HK-2 (cell line): ENCODE results near the gene MT1M.
"Not testable (repeated sequence)": the region's sequence is repeated elsewhere in the genome, so short reads cannot be mapped to it uniquely, and the experiment has no call there.

Experiments used
- DNase-seq: peaks from one replicate; pipeline ENCODE4 v3.0.0-alpha.2; 2018; ENCODE audit not compliant: unreplicated experiment

The MT1M gene

GRCh38 chr16:56649820-56650219 lies 17.4 kb downstream of the MT1M start:
- no peak for DNase-seq

DNA sequence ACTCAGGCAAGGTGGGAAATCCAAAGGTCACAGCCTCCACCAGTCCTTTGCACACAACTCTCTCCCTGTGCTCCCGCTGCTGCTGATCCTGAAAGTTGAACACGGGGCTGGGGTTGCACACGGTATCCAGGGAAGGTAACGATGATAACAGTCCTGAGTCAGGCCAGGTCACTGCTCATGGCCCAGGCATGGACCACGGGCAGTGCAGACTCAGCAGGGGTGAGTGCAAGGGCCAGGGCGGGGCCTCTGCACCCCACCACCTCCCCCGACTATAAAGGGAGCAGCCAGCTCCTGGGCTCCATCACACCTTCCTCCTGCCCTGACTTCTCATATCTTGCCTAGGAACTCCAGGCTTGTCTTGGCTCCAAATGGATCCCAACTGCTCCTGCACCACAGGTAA lies 19.1 kb downstream of the MT1M start, which contains the start of gene MT1B:
TSS of gene MT1B (plus strand) at position 301 of the 400 bp plus-strand sequence. CDS start at position 369, 68 bp downstream.
- no peak for DNase-seq

GRCh38 chr16:56652600-56652999 lies 20.1 kb downstream of the MT1M start:
- no peak for DNase-seq

- no peak for DNase-seq
These were observed 20.8 kb downstream of the MT1M start for GRCh38 chr16:56653218-56653617.

DNA sequence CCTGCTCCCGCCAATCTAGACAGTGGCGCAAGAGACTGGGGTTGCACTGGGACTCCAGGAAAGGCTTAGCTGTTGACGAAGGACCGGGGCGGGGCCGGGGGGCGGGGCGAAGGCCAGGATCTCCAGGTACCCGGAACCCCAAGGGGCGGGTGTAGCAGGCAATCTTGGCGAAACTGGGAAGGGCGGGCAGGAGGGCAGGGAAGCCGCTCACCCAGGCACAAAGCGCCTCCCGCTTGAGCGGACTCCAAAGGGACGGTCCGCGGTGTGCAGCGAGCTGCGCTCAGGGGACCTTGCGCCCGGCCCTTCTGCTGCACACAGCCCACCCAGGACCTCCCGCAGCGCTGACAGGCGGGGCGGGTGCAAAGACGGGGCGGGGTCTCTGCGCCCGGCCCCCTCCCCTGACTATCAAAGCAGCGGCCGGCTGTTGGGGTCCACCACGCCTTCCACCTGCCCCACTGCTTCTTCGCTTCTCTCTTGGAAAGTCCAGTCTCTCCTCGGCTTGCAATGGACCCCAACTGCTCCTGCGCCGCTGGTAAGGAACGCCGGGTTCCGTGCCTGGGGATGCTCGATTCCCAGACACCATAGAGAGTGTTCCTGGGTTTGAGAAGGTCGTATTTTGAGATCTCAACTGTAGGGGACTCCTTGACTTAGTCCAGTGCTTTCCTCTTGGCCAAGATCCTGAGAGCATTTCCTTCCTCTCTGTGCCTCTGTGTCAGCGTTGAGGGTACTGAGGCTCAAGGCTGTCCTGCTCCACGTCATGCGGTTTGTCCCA lies 25.3 kb downstream of the MT1M start, which contains the start of gene MT1F:
TSS of gene MT1F (plus strand) at position 405 of the 772 bp plus-strand sequence. CDS start at position 505, 100 bp downstream.
- DNase-seq = peak; percentile 93

- DNase-seq = no peak
These were observed 25.9 kb downstream of the MT1M start for GRCh38 chr16:56658327-56658875.

GRCh38 chr16:56662357-56663354 lies 30.2 kb downstream of the MT1M start:
- DNase-seq = no peak

DNA sequence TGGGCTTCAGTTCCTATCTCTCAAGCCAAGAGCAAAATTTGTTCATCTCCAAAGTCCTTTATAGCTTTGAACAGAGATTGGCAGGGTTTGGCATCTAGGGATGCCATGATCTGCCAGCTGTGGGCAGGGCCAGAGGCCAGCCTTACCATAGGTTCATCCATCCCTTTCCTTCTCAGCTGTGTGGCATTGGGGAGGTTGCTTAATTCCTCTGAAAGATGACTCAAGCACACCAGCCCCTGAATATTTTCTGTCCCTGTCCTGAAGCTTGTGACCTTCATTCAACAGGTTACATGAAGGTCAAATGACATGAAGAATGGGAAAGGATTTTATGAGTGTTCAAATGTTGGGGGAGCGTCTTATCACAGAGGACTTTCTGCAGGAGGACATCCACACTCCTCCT lies 32.0 kb downstream of the MT1M start:
- DNase-seq = no peak

GRCh38 chr16:56665286-56666261 lies 33.1 kb downstream of the MT1M start:
- DNase-seq = not testable (repeated sequence)

DNA sequence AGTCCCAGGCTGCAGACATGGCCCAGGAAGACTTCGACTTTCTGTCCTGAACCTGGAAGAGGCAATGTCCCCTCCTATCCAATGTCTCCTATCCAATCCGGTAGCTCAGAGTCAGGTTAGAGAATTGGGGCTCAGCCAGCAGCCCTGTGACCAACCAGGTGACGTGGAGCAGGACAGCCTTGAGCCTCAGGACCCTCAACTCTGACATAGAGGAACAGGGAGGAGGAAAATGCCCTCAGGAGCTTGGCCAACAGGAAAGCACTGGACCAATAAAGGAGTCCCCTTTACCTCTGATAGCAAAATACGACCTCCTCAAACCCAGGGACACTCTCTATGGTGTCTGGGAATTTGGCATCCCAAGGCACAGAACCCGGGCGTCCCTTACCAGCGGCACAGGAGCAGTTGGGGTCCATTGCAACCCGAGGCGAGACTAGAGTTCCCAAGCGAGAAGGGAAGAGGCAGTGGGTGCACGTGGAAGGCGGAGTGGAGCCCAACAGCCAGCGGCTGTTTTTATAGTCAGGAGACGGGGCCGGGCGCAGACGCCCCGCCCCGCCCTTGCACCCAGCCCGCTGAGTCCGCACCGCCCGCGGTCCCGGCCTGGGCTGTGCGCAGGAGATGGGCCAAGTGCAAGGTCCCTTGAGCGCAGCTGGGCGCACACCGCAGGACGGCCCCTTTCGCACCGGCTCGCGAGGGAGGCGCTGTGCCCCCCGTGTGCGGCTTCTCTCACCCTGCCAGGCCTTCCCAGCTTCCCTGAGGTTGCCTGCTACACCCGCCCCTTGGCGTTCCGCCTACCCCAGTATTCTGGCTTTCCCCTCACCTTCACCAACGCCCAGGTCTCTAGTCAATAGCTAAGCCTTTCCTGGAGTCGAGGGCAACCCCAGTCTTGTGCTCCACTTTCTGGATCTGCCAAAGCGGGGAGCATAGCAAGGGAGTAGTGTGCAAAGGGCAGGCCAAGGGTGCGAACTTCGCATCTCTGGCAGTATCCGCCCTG lies 35.4 kb downstream of the MT1M start, which contains the start of gene MT1G:
TSS of gene MT1G (minus strand) at position 485 of the 991 bp plus-strand sequence. CDS start at position 413, 72 bp downstream.
- DNase-seq = no peak

GRCh38 chr16:56669005-56669839 lies 36.8 kb downstream of the MT1M start, which contains the start of gene MT1H:
MT1H (plus strand) TSS chr16:56669814; CDS start chr16:56669885, 71 bp downstream.
- DNase-seq = no peak

GRCh38 chr16:56669840-56670619 lies 37.6 kb downstream of the MT1M start:
- DNase-seq = no peak

- no peak for DNase-seq
These were observed 38.1 kb downstream of the MT1M start for GRCh38 chr16:56670620-56670934.

GRCh38 chr16:56671691-56672090 lies 39.2 kb downstream of the MT1M start:
- DNase-seq = not testable (repeated sequence)

DNA sequence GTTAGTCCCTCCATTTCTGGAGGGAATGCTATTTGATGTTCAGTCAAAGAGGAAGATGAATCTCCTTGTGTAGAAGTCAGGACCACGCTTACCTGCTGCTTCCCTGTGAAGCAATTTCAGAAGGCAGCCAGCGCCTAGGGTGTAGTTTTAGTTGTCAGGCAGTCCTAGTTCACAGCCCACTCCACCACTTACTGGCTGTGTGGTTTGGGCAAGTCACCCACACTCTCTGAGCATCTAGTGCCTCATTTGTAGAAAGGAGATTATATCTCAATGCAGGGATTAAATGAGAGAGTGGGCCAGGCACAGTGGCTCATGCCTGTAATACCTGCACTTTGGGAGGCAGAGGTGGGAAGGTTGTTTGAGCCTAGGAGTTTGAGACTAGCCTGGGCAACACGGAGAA lies 39.7 kb downstream of the MT1M start:
- not testable (repeated sequence) for DNase-seq

DNA sequence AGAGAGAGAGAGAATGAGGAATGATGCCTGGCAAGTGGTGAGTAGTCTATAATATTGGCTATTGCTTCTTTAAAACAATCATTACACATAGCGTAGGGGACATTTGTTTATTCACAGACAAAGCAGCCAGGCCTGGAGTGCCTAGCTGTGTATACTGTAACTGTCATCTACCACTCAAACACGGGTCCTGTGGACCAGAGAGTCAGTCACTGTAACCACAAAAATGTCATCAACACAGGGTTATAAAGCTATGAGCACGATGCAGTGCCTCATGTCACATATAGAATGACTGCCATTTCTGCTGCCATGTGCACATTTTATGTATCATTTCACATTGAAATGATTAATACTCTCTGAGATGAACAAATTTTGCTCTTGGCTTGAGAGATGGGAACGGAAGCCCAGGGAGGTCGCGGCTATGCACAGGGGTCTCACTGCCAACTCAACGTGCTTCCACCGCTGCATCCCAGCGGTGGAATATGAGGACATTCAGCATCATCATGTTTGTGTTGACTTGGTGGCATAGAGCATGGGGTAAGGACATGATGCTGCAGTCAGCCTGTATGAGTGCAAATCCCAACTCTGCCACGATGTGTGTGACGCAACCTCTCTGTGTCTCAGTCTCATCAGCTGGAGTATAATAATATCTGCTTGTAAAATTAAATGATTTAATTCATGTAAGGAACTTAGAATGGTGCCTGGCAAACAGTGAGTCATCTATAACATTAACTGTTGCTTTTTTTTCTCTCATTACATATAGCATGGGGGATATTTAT lies 40.5 kb downstream of the MT1M start:
- DNase-seq = no peak

- peak; percentile 28 for DNase-seq
These were observed 41.5 kb downstream of the MT1M start for GRCh38 chr16:56673921-56674320.
